ENCODE data around the gene FAN1.

FAN1 gene

DNA sequence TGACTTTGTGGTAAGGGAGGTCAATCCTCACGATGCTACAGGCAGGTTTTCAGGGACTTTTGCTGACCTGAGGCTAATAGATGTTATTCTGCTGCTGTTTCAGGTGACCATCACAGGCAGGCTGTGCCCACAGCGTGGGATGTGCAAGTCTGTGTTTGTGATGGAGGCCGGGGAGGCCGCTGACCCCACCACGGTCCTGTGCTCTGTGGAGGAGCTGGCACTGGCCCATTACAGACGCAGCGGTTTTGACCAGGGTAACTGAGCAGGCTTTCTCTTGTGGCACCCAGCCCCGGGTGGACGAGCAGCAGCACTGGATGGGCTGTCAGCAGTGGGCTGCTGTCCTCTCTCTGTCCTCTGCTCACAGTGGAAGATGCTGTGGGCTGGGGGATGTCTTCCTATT lies 22.0 kb downstream of the FAN1 start:
- Histone ChIP-seq H3K27me3 (replicated peaks in 2 of 5; ENCODE audit: control insufficient read depth in 4 of 5, insufficient read depth in 5 of 5, low read length in 4 of 5) (no peaks in the 10 kb centered on the region), H3K36me3 (ENCODE audit: control insufficient read depth in 4 of 4, insufficient read depth in 4 of 4, low read length in 3 of 4) (peaks cover 16 to 89% (median 80%) of the 10 kb centered on the region in 4 experiments), H3K9me3 (ENCODE audit: control extremely low read depth in 1 of 5, control insufficient read depth in 4 of 5, insufficient read depth in 2 of 5, low read depth in 1 of 5, low read length in 4 of 5) (no peaks in the 10 kb centered on the region), H3K4me3 (ENCODE audit: control insufficient read depth in 1 of 7, extremely low read depth in 1 of 7, insufficient read depth in 4 of 7, low read depth in 2 of 7, low read length in 6 of 7) (no peak overlapping the region), H3K27ac (ENCODE audit: insufficient read depth in 1 of 2, low read depth in 1 of 2, low read length in 2 of 2, poor library complexity in 1 of 2, severe bottlenecking in 2 of 2) (no peak overlapping the region), H3K4me1 (ENCODE audit: control extremely low read depth in 1 of 4, control insufficient read depth in 4 of 4, insufficient read depth in 4 of 4, low read length in 3 of 4) (no peaks in the 10 kb centered on the region)
- POLR2A ChIA-PET: no interaction called here
- no peak for DNase-seq
- CTCF ChIA-PET: no interaction called here
- WGBS (ENCODE audit: insufficient coverage): 99% methylated on average over 9 of the region's 9 CpGs

- POLR2A ChIA-PET: no interaction called here
- Histone ChIP-seq H3K36me3 (ENCODE audit: control insufficient read depth in 4 of 4, insufficient read depth in 4 of 4, low read length in 3 of 4) (peaks cover 21 to 90% (median 80%) of the 10 kb centered on the region in 4 experiments), H3K27ac (ENCODE audit: insufficient read depth in 1 of 2, low read depth in 1 of 2, low read length in 2 of 2, poor library complexity in 1 of 2, severe bottlenecking in 2 of 2) (no peak overlapping the region), H3K27me3 (replicated peaks in 2 of 5; ENCODE audit: control insufficient read depth in 4 of 5, insufficient read depth in 5 of 5, low read length in 4 of 5) (no peaks in the 10 kb centered on the region), H3K4me3 (ENCODE audit: control insufficient read depth in 1 of 7, extremely low read depth in 1 of 7, insufficient read depth in 4 of 7, low read depth in 2 of 7, low read length in 6 of 7) (no peak overlapping the region), H3K4me1 (ENCODE audit: control extremely low read depth in 1 of 4, control insufficient read depth in 4 of 4, insufficient read depth in 4 of 4, low read length in 3 of 4) (no peaks in the 10 kb centered on the region), H3K9me3 (ENCODE audit: control extremely low read depth in 1 of 5, control insufficient read depth in 4 of 5, insufficient read depth in 2 of 5, low read depth in 1 of 5, low read length in 4 of 5) (no peaks in the 10 kb centered on the region)
- WGBS (ENCODE audit: insufficient coverage): 100% methylated on average over 5 of the region's 8 CpGs
- DNase-seq: no peak
- CTCF ChIA-PET: no interaction called here
Measured at GRCh38 chr15:30926161-30926560, 22.4 kb downstream of the FAN1 start.

DNA sequence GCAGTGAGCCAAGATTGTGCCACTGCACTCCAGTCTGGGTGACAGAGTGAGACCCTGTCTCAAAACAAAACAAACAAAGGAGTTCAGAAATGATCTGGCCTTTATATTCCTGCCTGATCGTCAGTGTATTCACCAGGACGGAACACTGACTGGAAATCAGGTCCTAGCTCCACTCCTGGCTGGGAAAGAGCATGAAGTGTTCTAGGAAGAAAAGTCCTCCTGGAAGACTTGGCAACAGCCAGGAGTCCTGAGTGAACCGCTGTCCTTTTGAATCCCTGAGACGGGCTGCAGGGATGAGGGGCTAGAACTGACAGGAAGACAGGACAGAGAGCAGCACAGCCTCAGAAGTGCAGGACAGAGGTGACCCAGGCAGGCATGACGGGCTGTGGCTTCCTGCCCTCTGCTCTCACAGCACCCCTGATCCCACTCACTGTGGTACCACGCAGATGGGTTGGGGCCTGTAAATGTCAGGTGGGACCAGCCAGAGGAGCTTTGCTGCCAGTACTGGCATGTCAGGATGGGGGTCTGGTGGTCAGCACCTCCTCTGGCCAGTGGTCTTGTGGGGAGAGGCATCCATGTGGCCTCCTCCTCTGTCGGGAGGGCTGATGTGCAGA lies 23.5 kb downstream of the FAN1 start:
- DNase-seq: no peak
- CTCF ChIA-PET: no interaction called here
- no peaks in the 10 kb centered on the region for H3K27me3 ChIP-seq (replicated peaks in 2 of 5; ENCODE audit: control insufficient read depth in 4 of 5, insufficient read depth in 5 of 5, low read length in 4 of 5)
- no peak overlapping the region for H3K27ac ChIP-seq (ENCODE audit: insufficient read depth in 1 of 2, low read depth in 1 of 2, low read length in 2 of 2, poor library complexity in 1 of 2, severe bottlenecking in 2 of 2)
- 94% methylated on average over 4 of the region's 7 CpGs for WGBS (ENCODE audit: insufficient coverage)
- POLR2A ChIA-PET: no interaction called here
- no peaks in the 10 kb centered on the region for H3K9me3 ChIP-seq (ENCODE audit: control extremely low read depth in 1 of 5, control insufficient read depth in 4 of 5, insufficient read depth in 2 of 5, low read depth in 1 of 5, low read length in 4 of 5)
- peaks cover 21 to 84% (median 73%) of the 10 kb centered on the region in 4 experiments for H3K36me3 ChIP-seq (ENCODE audit: control insufficient read depth in 4 of 4, insufficient read depth in 4 of 4, low read length in 3 of 4)
- H3K4me1 ChIP-seq (ENCODE audit: control extremely low read depth in 1 of 4, control insufficient read depth in 4 of 4, insufficient read depth in 4 of 4, low read length in 3 of 4): no peaks in the 10 kb centered on the region
- H3K4me3 ChIP-seq (ENCODE audit: control insufficient read depth in 1 of 7, extremely low read depth in 1 of 7, insufficient read depth in 4 of 7, low read depth in 2 of 7, low read length in 6 of 7): no peak overlapping the region

DNA sequence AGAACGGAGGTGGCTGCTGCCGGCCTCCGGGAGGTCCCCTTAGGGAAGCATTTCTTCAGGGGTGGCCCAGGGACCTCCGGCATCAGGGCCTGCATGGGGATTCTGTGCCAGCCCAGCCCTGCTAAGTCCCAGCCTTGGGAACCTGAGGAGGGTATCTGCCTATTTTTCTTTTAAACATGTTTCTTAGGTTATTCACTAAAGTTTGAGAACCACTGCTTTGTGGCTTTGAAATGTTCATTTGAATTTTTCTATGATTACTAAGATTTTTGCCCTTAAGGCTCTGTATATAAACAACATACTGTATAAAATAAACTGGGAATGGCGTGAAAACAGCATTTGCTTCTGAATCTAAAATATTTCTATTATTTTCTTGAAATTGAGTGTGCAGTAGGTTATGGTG lies 24.4 kb downstream of the FAN1 start:
- H3K27ac ChIP-seq (ENCODE audit: insufficient read depth in 1 of 2, low read depth in 1 of 2, low read length in 2 of 2, poor library complexity in 1 of 2, severe bottlenecking in 2 of 2): no peak overlapping the region
- no peaks in the 10 kb centered on the region for H3K27me3 ChIP-seq (replicated peaks in 2 of 5; ENCODE audit: control insufficient read depth in 4 of 5, insufficient read depth in 5 of 5, low read length in 4 of 5)
- CTCF ChIA-PET: no interaction called here
- no peaks in the 10 kb centered on the region for H3K9me3 ChIP-seq (ENCODE audit: control extremely low read depth in 1 of 5, control insufficient read depth in 4 of 5, insufficient read depth in 2 of 5, low read depth in 1 of 5, low read length in 4 of 5)
- POLR2A ChIA-PET: no interaction called here
- 98% methylated on average over 5 of the region's 5 CpGs for WGBS (ENCODE audit: insufficient coverage)
- no peak for DNase-seq
- H3K4me3 ChIP-seq (ENCODE audit: control insufficient read depth in 1 of 7, extremely low read depth in 1 of 7, insufficient read depth in 4 of 7, low read depth in 2 of 7, low read length in 6 of 7): no peak overlapping the region
- H3K36me3 ChIP-seq (ENCODE audit: control insufficient read depth in 4 of 4, insufficient read depth in 4 of 4, low read length in 3 of 4): peaks cover 16 to 76% (median 65%) of the 10 kb centered on the region in 4 experiments
- no peaks in the 10 kb centered on the region for H3K4me1 ChIP-seq (ENCODE audit: control extremely low read depth in 1 of 4, control insufficient read depth in 4 of 4, insufficient read depth in 4 of 4, low read length in 3 of 4)

DNA sequence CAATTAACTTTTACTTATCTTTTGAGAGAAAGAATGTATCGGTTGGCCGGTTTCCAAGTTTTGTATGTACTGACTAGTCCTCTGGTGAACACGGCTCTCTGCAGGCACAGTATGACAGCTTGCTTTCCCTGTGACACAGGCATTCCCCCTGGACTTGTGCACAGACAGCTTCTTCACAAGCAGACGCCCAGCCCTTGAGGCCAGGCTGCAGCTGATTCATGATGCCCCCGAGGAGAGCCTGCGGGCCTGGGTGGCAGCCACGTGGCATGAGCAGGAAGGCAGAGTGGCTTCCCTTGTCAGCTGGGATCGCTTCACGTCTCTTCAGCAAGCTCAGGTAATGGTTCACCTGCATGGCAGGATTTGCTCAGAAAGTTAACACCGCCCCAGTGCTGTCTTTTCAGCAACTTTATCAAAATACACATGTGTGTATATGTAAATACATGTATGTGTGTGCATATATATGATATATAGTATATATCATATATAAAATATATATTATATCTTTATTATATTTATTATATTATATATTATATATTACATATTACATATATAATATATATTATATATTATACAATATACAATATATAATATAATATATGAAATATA lies 25.5 kb downstream of the FAN1 start:
- Histone ChIP-seq H3K4me1 (ENCODE audit: control extremely low read depth in 1 of 4, control insufficient read depth in 4 of 4, insufficient read depth in 4 of 4, low read length in 3 of 4) (no peaks in the 10 kb centered on the region), H3K36me3 (ENCODE audit: control insufficient read depth in 4 of 4, insufficient read depth in 4 of 4, low read length in 3 of 4) (peaks cover 13 to 72% (median 59%) of the 10 kb centered on the region in 4 experiments), H3K27ac (ENCODE audit: insufficient read depth in 1 of 2, low read depth in 1 of 2, low read length in 2 of 2, poor library complexity in 1 of 2, severe bottlenecking in 2 of 2) (no peak overlapping the region), H3K9me3 (ENCODE audit: control extremely low read depth in 1 of 5, control insufficient read depth in 4 of 5, insufficient read depth in 2 of 5, low read depth in 1 of 5, low read length in 4 of 5) (no peaks in the 10 kb centered on the region), H3K4me3 (ENCODE audit: control insufficient read depth in 1 of 7, extremely low read depth in 1 of 7, insufficient read depth in 4 of 7, low read depth in 2 of 7, low read length in 6 of 7) (no peak overlapping the region), H3K27me3 (replicated peaks in 2 of 5; ENCODE audit: control insufficient read depth in 4 of 5, insufficient read depth in 5 of 5, low read length in 4 of 5) (no peaks in the 10 kb centered on the region)
- no peak for DNase-seq
- CTCF ChIA-PET: interaction anchor here (0.6 kb wide), 1 partner anchor 309 kb away, joined by 3 read pairs; no protein-coding TSS in a partner anchor
- WGBS (ENCODE audit: insufficient coverage): 93% methylated on average over 7 of the region's 10 CpGs
- POLR2A ChIA-PET: no interaction called here

- no peak for DNase-seq
- Histone ChIP-seq H3K9me3 (ENCODE audit: control extremely low read depth in 1 of 5, control insufficient read depth in 4 of 5, insufficient read depth in 2 of 5, low read depth in 1 of 5, low read length in 4 of 5) (no peaks in the 10 kb centered on the region), H3K27ac (ENCODE audit: insufficient read depth in 1 of 2, low read depth in 1 of 2, low read length in 2 of 2, poor library complexity in 1 of 2, severe bottlenecking in 2 of 2) (no peak overlapping the region), H3K4me1 (ENCODE audit: control extremely low read depth in 1 of 4, control insufficient read depth in 4 of 4, insufficient read depth in 4 of 4, low read length in 3 of 4) (no peaks in the 10 kb centered on the region), H3K36me3 (ENCODE audit: control insufficient read depth in 4 of 4, insufficient read depth in 4 of 4, low read length in 3 of 4) (peaks cover 9 to 71% (median 51%) of the 10 kb centered on the region in 4 experiments), H3K4me3 (ENCODE audit: control insufficient read depth in 1 of 7, extremely low read depth in 1 of 7, insufficient read depth in 4 of 7, low read depth in 2 of 7, low read length in 6 of 7) (no peak overlapping the region), H3K27me3 (replicated peaks in 2 of 5; ENCODE audit: control insufficient read depth in 4 of 5, insufficient read depth in 5 of 5, low read length in 4 of 5) (no peaks in the 10 kb centered on the region)
- CTCF ChIA-PET: interaction anchor here (0.6 kb wide), 1 partner anchor 310 kb away, joined by 3 read pairs; no protein-coding TSS in a partner anchor
- POLR2A ChIA-PET: no interaction called here
- WGBS (ENCODE audit: insufficient coverage): 100% methylated on average over 3 of the region's 4 CpGs
Measured at GRCh38 chr15:30929982-30930381, 26.3 kb downstream of the FAN1 start.

DNA sequence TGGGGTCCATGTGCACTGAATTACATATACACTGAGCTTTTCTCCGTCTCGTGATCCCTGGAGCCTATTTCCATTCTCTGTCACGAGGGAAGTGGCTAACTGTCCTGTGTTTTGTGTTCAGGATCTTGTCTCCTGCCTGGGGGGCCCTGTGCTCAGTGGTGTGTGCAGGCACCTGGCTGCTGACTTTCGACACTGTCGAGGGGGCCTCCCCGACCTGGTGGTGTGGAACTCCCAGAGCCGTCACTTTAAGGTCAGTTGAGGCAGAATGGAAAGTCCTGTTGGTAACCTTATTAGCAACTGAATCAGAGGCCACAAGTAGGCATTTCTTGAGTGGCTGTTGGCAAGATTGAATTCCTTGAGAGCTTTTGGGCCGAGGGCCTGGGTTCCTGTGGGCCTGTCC lies 26.7 kb downstream of the FAN1 start:
- H3K36me3 ChIP-seq (ENCODE audit: control insufficient read depth in 4 of 4, insufficient read depth in 4 of 4, low read length in 3 of 4): peaks cover 9 to 68% (median 47%) of the 10 kb centered on the region in 4 experiments
- DNase-seq: no peak

More for the DNA sequence above, 26.7 kb downstream of the FAN1 start:
- H3K4me3 ChIP-seq (ENCODE audit: control insufficient read depth in 1 of 7, extremely low read depth in 1 of 7, insufficient read depth in 4 of 7, low read depth in 2 of 7, low read length in 6 of 7): no peak overlapping the region
- no peaks in the 10 kb centered on the region for H3K4me1 ChIP-seq (ENCODE audit: control extremely low read depth in 1 of 4, control insufficient read depth in 4 of 4, insufficient read depth in 4 of 4, low read length in 3 of 4)
- H3K9me3 ChIP-seq (ENCODE audit: control extremely low read depth in 1 of 5, control insufficient read depth in 4 of 5, insufficient read depth in 2 of 5, low read depth in 1 of 5, low read length in 4 of 5): no peaks in the 10 kb centered on the region
- no peaks in the 10 kb centered on the region for H3K27me3 ChIP-seq (replicated peaks in 2 of 5; ENCODE audit: control insufficient read depth in 4 of 5, insufficient read depth in 5 of 5, low read length in 4 of 5)
- H3K27ac ChIP-seq (ENCODE audit: insufficient read depth in 1 of 2, low read depth in 1 of 2, low read length in 2 of 2, poor library complexity in 1 of 2, severe bottlenecking in 2 of 2): no peak overlapping the region
- 94% methylated on average over 8 of the region's 8 CpGs for WGBS (ENCODE audit: insufficient coverage)
- ChIA-PET POLR2A (no interaction called here), CTCF (no interaction called here)

Measured in common myeloid progenitor, CD34-positive (primary cell).